ENCODE data around the gene NCLN. TPM values are rescaled to one million over a fixed set of nuclear protein-coding genes. Genes with fewer than 3 reads are reported as not detected.

The NCLN gene
- total RNA-seq, 1 experiment from 2014 or later, result 74.7 TPM

DNA sequence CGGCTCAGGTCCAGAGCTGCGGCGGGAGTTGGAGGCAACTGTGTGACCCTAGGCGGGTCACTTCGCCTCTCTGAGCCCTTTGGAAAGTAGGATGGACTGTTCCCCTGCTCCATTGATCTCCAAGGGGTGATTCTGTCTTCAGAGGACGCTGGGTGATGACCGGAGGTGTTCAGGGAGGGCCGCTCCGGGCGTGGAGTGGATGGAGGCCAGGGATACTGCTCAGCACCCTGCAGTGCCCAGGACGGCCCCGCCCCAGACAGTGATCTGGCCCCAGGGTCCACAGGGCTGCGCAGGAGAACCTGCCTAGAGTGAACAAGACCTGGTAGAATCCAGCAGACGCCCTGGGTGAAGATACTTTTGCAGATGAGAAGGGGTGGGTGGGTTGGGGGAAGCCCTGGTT, 7.0 kb downstream of the NCLN start:
- 0 out of 2 replicates have a peak, but pooled peaks cover 8% of the 10 kb centered on the region for H4K20me1 ChIP-seq (ENCODE audit: low read length)
- DNase-seq, result no peak
- no peaks in the 10 kb centered on the region for H3K9me2 ChIP-seq (replicated peaks; ENCODE audit: low read length)
- H2AFZ ChIP-seq (ENCODE audit: low read length), result no peak overlapping the region
- H3K4me3 ChIP-seq (ENCODE audit: low read length), result no peak overlapping the region
- BruUV-seq (replicated peaks), result no TSS peak
- no peak for ATAC-seq
- no peaks in the 10 kb centered on the region for H3K27me3 ChIP-seq (ENCODE audit: low read length)
- H3K9me3 ChIP-seq (ENCODE audit: low read length), result no peaks in the 10 kb centered on the region
- POLR2A ChIA-PET (ENCODE audit: unreplicated experiment), result no interaction called here
- no peak overlapping the region for H3K27ac ChIP-seq (ENCODE audit: low read length)
- intact Hi-C loops (cut with micrococcal nuclease), result no loop called here
- H3K9ac ChIP-seq (ENCODE audit: low read length), result no peak overlapping the region
- H3F3A ChIP-seq (ENCODE audit: low read length, unreplicated experiment), result no peaks in the 10 kb centered on the region
- TF ChIP-seq EZH2phosphoT487 (IDR thresholded peaks at IDR 0.05; ENCODE audit: borderline replicate concordance, low read length) (no peak), EZH2 (IDR thresholded peaks at IDR 0.05; ENCODE audit: low read length, unreplicated experiment) (no peak)
- TF ChIP-seq, protein P1, sequence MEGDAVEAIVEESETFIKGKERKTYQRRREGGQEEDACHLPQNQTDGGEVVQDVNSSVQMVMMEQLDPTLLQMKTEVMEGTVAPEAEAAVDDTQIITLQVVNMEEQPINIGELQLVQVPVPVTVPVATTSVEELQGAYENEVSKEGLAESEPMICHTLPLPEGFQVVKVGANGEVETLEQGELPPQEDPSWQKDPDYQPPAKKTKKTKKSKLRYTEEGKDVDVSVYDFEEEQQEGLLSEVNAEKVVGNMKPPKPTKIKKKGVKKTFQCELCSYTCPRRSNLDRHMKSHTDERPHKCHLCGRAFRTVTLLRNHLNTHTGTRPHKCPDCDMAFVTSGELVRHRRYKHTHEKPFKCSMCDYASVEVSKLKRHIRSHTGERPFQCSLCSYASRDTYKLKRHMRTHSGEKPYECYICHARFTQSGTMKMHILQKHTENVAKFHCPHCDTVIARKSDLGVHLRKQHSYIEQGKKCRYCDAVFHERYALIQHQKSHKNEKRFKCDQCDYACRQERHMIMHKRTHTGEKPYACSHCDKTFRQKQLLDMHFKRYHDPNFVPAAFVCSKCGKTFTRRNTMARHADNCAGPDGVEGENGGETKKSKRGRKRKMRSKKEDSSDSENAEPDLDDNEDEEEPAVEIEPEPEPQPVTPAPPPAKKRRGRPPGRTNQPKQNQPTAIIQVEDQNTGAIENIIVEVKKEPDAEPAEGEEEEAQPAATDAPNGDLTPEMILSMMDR (conservative IDR thresholded peaks at IDR 0.05; ENCODE audit: low read depth, low read length), result no peak
- peaks cover 58% of the 10 kb centered on the region for H3K79me2 ChIP-seq (ENCODE audit: low read length)
- peaks cover 2% of the 10 kb centered on the region for H3K4me1 ChIP-seq (ENCODE audit: insufficient read depth, low read length)
- CTCF ChIA-PET, result no interaction called here
- H3K36me3 ChIP-seq (ENCODE audit: low read depth, low read length), result peaks cover 2% of the 10 kb centered on the region; the same call in 1 of the 2 replicates
- no peak overlapping the region for H3K4me2 ChIP-seq (ENCODE audit: low read length)

DNA sequence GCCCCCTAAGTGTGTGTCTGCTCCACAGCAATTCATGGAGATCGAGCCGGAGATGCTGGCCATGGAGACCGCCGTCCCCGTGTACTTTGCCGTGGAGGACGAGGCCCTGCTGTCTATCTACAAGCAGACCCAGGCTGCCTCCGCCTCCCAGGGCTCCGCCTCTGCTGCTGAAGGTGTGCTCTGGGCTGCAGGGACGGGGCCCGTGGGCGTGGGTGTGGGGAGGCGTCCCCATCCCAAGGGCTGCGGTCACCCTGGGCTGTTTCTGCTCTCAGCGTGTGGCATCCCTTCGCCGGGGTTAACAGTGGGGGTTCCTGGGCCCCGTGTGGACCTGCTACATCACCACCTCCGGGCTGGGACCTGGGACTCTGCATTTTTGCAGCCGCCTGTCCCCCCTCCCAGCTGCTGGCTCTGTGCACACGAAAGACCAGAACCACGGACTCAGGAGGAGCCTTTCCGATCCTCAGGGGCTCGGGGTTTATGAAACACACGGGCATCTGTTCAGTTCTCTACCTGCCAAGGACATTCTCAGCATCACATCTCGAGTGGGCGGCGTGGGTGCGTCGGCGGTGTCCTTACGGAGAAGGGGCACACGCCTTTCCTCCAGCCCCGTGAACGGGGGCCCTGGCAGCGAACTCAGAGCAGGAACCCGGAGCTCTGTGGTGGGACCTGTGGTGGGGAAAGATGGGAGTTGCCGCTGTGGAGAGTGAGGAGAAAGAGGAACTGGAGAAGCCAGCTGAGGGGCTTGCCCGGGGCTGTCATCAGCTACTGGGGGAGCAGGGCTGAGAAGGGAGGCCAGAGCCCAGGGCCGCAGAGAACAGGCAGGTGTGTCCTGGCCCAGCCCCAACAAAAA, 7.8 kb downstream of the NCLN start:
- H3K4me2 ChIP-seq (ENCODE audit: low read length), result no peak overlapping the region
- no peaks in the 10 kb centered on the region for H3K9me3 ChIP-seq (ENCODE audit: low read length)
- no peak overlapping the region for H2AFZ ChIP-seq (ENCODE audit: low read length)
- H3K27me3 ChIP-seq (ENCODE audit: low read length), result no peaks in the 10 kb centered on the region
- H3K79me2 ChIP-seq (ENCODE audit: low read length), result peaks cover 50% of the 10 kb centered on the region
- H3F3A ChIP-seq (ENCODE audit: low read length, unreplicated experiment), result no peaks in the 10 kb centered on the region
- no peak for ATAC-seq
- CTCF ChIA-PET, result no interaction called here
- no peak overlapping the region for H3K27ac ChIP-seq (ENCODE audit: low read length)
- no peak overlapping the region for H3K4me3 ChIP-seq (ENCODE audit: low read length)
- intact Hi-C loops (cut with micrococcal nuclease), result no loop called here
- no peaks in the 10 kb centered on the region for H3K4me1 ChIP-seq (ENCODE audit: insufficient read depth, low read length)
- H3K36me3 ChIP-seq (ENCODE audit: low read depth, low read length), result peaks cover 2% of the 10 kb centered on the region; the same call in 1 of the 2 replicates
- BruUV-seq (replicated peaks), result no TSS peak
- POLR2A ChIA-PET (ENCODE audit: unreplicated experiment), result no interaction called here
- no peak overlapping the region for H3K9ac ChIP-seq (ENCODE audit: low read length)
- 0 out of 2 replicates have a peak, but pooled peaks cover 5% of the 10 kb centered on the region for H4K20me1 ChIP-seq (ENCODE audit: low read length)
- no peaks in the 10 kb centered on the region for H3K9me2 ChIP-seq (replicated peaks; ENCODE audit: low read length)
- no peak for TF ChIP-seq EZH2phosphoT487 (IDR thresholded peaks at IDR 0.05; ENCODE audit: borderline replicate concordance, low read length)
- TF ChIP-seq, protein P1 (conservative IDR thresholded peaks at IDR 0.05; ENCODE audit: low read depth, low read length), result no peak
- TF ChIP-seq EZH2 (IDR thresholded peaks at IDR 0.05; ENCODE audit: low read length, unreplicated experiment), result no peak
- DNase-seq, result no peak

Measured in PC-3 (cell line).